D721Med (cell line): ENCODE data around the gene LANCL3.

ENCODE experiments used
- DNase-seq: peaks from one replicate; pipeline ENCODE4 v3.0.0; 2011; ENCODE audit warnings: low spot score; ENCODE audit not compliant: insufficient read length
- FAIRE-seq: peaks from 2 replicates; lab custom pipeline; 2011; peaks lifted over from hg19 to GRCh38; lab: Jason Lieb, UNC
- CTCF ChIP-seq: IDR thresholded peaks from 2 replicates; pipeline ENCODE4 v1.5.1; 2012; ENCODE audit warnings: mild to moderate bottlenecking, control low read depth; ENCODE audit not compliant: insufficient read depth; ENCODE audit errors: missing control alignments

LANCL3 gene

GRCh38 chrX:37677765-37678164 lies 106.3 kb downstream of the LANCL3 start:
- FAIRE-seq (no peak), DNase-seq (no peak)
- TF ChIP-seq CTCF: no peak

GRCh38 chrX:37678574-37678973 lies 107.1 kb downstream of the LANCL3 start:
- DNase-seq (no peak), FAIRE-seq (no peak)
- TF ChIP-seq CTCF: no peak

GRCh38 chrX:37679230-37679629 lies 107.8 kb downstream of the LANCL3 start:
- DNase-seq (no peak), FAIRE-seq (no peak)
- TF ChIP-seq CTCF: no peak

GRCh38 chrX:37679888-37680287 lies 108.4 kb downstream of the LANCL3 start:
- FAIRE-seq (no peak), DNase-seq (no peak)
- no peak for TF ChIP-seq CTCF

- FAIRE-seq (peak; percentile 35), DNase-seq (no peak)
- TF ChIP-seq CTCF: no peak
Observed at GRCh38 chrX:37684426-37684825, 113.0 kb downstream of the LANCL3 start.

GRCh38 chrX:37684973-37685372 lies 113.5 kb downstream of the LANCL3 start:
- FAIRE-seq (no peak), DNase-seq (no peak)
- no peak for TF ChIP-seq CTCF

GRCh38 chrX:37685381-37686359 lies 114.2 kb downstream of the LANCL3 start, which contains the start of gene XK:
XK (plus strand) TSS chrX:37685791; CDS start chrX:37685962, 171 bp downstream.
- TF ChIP-seq CTCF: no peak
- DNase-seq (no peak), FAIRE-seq (no peak)
